HG03095 (cell line): ENCODE measurements around the gene MND1.

Experiments
- ATAC-seq: cut with Tn5 transposase; IDR thresholded peaks from one replicate; pipeline ENCODE4 v1.9.1; 2021; ENCODE audit warnings: moderate library complexity; ENCODE audit not compliant: unreplicated experiment

Gene MND1

DNA sequence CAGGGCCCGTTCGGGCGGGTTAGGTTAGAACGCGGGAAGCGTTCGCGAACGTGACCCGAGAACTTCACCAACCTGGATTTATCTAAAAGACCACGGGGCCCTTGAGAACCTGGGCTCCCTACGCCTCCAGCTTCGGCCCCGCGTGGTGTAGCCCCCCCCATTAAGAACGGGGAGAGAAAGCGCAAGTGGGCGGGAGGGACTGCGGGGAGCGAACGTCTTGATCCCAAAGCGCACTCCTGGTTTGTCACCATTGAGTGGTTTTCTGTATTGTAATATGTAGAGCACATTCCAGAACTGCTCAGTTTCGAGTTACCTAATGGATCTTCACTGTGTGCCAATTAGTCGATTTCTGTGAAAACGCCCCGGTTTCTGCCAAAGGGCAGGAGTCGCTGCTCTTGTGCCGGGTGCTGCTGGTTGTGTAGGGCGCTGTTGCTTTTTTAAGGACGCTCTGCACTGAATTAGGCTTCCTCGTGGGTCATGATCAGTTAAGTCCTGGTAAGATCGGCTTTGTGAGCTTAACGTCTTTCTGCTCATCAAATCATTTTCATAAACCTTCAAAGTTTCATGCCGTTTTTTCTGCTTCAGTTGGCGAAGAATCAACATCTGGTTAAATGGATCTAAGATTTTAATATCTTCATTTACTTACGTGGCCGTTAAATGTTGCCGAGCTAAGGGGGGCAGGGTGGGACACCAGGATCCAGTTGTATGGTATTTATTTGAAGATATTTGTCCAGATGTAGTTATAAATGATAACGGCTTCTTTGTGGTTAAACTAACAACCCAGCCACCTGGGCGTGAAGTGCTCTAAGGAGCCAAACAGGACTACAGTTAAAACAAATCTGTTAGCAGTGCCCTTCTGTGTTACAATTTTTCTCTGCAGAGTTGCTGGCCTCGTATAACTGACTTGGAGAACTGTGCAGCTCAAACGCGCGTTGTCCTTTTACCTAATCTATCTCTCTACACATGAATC is 809 bp downstream of the MND1 start:
- peak; percentile 35 for ATAC-seq

GRCh38 chr4:153346031-153346430 is 1.5 kb downstream of the MND1 start:
- ATAC-seq = no peak

DNA sequence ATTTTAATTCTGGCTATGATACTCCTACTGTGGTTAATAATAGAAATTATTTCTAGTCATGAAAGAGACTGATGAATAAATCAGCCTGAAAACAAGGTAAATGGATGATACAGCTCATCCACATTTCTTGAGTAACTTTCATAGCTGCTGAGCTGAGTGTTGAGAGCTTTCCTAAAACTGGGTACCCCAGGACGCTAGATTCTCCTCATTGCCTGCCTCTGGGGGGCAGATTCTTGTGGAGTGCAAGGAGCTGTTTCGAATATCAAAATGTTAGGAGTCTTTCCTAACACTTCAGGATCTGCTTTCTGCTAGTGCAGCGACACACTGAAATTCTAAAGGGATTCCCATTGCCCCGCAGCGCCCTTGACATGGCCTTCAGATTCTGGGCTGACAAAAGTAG is 2.1 kb downstream of the MND1 start:
- no peak for ATAC-seq

GRCh38 chr4:153347117-153347516 is 2.6 kb downstream of the MND1 start:
- no peak for ATAC-seq

- ATAC-seq = no peak
Observed at GRCh38 chr4:153348006-153348405, 3.5 kb downstream of the MND1 start.

GRCh38 chr4:153349206-153349805 is 4.8 kb downstream of the MND1 start:
- no peak for ATAC-seq

GRCh38 chr4:153362184-153362583 is 17.7 kb downstream of the MND1 start:
- no peak for ATAC-seq

DNA sequence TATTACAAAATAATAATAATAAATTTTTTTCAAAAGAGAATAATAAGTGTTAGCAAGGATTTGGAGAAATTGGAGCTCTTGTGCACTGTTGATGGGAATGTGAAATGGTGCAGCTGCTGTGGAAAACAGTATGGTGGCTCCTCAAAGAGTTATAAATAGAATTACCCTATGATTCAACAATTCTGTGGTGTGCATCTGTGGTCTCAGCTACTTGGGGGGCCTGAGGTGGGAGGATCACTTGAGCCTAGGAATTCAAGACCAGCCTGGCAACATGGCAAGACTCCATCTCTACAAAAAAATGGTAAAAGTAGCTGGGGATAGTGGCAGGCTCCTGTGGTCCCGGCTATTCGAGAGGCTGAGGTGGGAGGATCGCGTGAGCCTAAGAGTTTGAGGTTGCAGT is 19.6 kb downstream of the MND1 start:
- ATAC-seq = no peak

DNA sequence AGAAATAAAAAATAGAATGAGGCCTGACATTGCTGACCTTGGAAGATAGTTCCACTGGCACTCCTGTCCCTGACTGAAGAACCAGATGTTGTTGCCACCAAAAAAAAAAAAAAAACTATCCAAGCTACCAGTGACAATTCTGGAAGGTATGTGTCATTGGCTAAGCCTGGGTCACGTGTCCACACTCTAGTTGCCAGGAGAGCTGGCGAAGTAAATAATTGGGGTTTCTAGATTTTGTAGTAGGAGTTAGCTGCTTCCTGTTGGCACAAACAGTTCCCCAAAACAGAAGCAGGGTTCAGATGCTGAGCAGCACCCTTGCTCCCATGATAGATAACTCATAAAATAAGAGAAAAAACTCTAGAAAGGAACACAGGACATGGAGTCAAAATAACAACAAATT is 20.5 kb downstream of the MND1 start:
- ATAC-seq = no peak

GRCh38 chr4:153366486-153366885 is 22.0 kb downstream of the MND1 start:
- ATAC-seq = no peak

- no peak for ATAC-seq
Observed at GRCh38 chr4:153367092-153367491, 22.6 kb downstream of the MND1 start.

- ATAC-seq = no peak
Observed at GRCh38 chr4:153369021-153369420, 24.5 kb downstream of the MND1 start.

- no peak for ATAC-seq
Observed at GRCh38 chr4:153371701-153372234, 27.3 kb downstream of the MND1 start.

GRCh38 chr4:153372967-153373562 is 28.6 kb downstream of the MND1 start:
- ATAC-seq = no peak

DNA sequence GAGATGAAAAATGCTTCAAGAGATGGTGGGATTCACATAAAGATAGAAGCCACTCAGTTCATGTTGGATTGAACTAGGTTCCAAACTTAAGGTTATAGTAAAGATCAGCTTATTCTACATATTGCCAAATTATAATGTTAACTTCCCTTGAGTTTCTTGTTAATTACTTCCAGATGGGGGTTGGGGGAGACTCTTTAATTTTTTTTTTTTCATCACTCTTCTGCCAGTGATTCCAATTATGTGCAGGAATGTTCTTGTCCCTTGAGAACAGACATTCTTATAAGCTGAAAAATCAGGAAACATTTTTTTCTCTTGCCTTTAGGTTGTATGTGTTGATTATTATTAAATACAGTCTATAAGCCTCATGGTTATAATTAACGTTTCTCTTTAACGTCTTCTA is 30.0 kb downstream of the MND1 start:
- no peak for ATAC-seq

DNA sequence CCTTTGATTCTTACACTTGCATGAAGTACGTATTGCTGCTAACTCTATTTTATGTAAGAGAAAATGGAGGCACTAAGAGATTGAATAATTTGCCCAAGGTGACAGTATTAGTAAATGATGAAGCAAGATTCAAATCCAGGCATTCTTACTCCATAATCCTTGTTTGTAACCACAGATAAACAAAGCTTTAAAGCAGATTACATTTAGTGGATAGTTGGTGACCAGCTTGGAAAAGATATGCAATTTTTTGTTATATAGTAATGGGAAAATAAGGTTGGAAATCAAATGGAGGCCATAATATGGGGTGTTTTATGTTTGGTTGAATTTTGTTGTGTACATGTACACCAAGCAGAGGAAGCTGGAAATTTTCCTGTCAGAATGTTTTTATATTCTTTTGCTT is 30.8 kb downstream of the MND1 start:
- no peak for ATAC-seq

GRCh38 chr4:153383131-153383530 is 38.6 kb downstream of the MND1 start:
- ATAC-seq = no peak

GRCh38 chr4:153384160-153384559 is 39.7 kb downstream of the MND1 start:
- no peak for ATAC-seq

GRCh38 chr4:153385784-153386183 is 41.3 kb downstream of the MND1 start:
- ATAC-seq = no peak

- ATAC-seq = no peak
Observed at GRCh38 chr4:153387981-153388380, 43.5 kb downstream of the MND1 start.

DNA sequence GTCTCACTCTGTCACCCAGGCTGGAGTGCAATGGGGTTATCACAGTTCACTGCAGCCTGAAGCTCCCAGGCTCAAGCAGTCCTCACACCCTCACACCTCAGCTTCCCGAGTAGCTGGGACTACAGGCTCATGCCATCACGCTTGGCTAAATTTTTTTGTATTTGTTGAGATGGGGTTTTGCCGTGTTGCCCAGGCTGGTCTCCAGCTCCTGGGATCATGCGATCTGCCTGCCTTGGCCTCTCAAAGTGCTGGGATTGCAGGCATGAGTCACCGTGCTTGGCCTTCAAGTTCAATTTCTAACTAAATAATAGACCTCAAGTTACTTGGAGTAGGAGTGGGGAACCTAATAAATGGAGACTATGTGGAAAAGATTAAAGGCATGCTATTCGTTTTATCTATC is 48.9 kb downstream of the MND1 start:
- ATAC-seq = no peak

- no peak for ATAC-seq
Observed at GRCh38 chr4:153394945-153395344, 50.5 kb downstream of the MND1 start.
